ENCODE measurements around the gene OR13J1. TPM values are rescaled to one million over a fixed set of nuclear protein-coding genes. Genes with fewer than 3 reads are reported as not detected.

Gene OR13J1
- total and polyA plus RNA-seq, 2 experiments from 2014 or later = 0.15 TPM; not detected in 1

DNA sequence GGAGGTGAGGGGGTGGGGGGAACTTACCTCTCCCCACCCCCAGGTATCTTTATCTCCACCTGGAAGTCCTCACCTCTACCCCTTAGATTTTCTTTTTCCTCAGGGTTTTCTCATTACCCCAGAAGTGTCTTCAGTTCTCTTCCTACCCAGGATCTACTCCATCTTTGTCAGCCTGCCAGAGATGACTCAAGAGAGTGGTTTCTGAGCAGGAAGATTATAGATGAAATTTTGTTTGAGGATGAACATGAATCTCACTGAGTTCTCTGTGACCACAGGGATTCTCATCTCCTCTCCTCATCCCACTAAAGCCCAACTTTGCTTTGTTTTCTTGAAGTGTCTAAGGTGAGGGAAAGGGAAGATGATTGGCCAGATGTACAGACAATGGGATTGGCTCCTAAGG, 50.1 kb downstream of the OR13J1 start (continued):
- TF ChIP-seq, protein P1, sequence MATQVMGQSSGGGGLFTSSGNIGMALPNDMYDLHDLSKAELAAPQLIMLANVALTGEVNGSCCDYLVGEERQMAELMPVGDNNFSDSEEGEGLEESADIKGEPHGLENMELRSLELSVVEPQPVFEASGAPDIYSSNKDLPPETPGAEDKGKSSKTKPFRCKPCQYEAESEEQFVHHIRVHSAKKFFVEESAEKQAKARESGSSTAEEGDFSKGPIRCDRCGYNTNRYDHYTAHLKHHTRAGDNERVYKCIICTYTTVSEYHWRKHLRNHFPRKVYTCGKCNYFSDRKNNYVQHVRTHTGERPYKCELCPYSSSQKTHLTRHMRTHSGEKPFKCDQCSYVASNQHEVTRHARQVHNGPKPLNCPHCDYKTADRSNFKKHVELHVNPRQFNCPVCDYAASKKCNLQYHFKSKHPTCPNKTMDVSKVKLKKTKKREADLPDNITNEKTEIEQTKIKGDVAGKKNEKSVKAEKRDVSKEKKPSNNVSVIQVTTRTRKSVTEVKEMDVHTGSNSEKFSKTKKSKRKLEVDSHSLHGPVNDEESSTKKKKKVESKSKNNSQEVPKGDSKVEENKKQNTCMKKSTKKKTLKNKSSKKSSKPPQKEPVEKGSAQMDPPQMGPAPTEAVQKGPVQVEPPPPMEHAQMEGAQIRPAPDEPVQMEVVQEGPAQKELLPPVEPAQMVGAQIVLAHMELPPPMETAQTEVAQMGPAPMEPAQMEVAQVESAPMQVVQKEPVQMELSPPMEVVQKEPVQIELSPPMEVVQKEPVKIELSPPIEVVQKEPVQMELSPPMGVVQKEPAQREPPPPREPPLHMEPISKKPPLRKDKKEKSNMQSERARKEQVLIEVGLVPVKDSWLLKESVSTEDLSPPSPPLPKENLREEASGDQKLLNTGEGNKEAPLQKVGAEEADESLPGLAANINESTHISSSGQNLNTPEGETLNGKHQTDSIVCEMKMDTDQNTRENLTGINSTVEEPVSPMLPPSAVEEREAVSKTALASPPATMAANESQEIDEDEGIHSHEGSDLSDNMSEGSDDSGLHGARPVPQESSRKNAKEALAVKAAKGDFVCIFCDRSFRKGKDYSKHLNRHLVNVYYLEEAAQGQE (IDR thresholded peaks at IDR 0.05; ENCODE audit: unreplicated experiment) = no peak

Other genes with a start within 250 kb of the OR13J1 start
- gene SIT1, start 219.5 kb downstream of the OR13J1 start, total RNA-seq (2014; rRNA removed; shearing (Covaris generic)) = 14.7 and 16.4 TPM in 2 replicates
- gene SIT1, start 219.5 kb downstream of the OR13J1 start, polyA plus RNA-seq (2016; fragmentation: Nextera tagmentation; extraction: Ambion mirVana) = 13.2 TPM in 2 replicates
- 8,626 and 33,360 TPM in 2 replicates for gene RMRP, start 212.4 kb downstream of the OR13J1 start, total RNA-seq (2014; rRNA removed; shearing (Covaris generic))
- gene RMRP, start 212.4 kb downstream of the OR13J1 start, polyA plus RNA-seq (2016; fragmentation: Nextera tagmentation; extraction: Ambion mirVana) = 15.3 and 43.0 TPM in 2 replicates
- 2.4 and 6.9 TPM in 2 replicates for gene CCDC107, start 212.1 kb downstream of the OR13J1 start, total RNA-seq (2014; rRNA removed; shearing (Covaris generic))
- gene CCDC107, start 212.1 kb downstream of the OR13J1 start, polyA plus RNA-seq (2016; fragmentation: Nextera tagmentation; extraction: Ambion mirVana) = 18.4 and 20.8 TPM in 2 replicates
- 16.8 and 25.7 TPM in 2 replicates for gene ARHGEF39, start 205.2 kb downstream of the OR13J1 start, total RNA-seq (2014; rRNA removed; shearing (Covaris generic))
- gene ARHGEF39, start 205.2 kb downstream of the OR13J1 start, polyA plus RNA-seq (2016; fragmentation: Nextera tagmentation; extraction: Ambion mirVana) = 25.2 and 31.0 TPM in 2 replicates
- gene CA9, start 196.5 kb downstream of the OR13J1 start, total RNA-seq (2014; rRNA removed; shearing (Covaris generic)) = not detected in 2 replicates
- gene CA9, start 196.5 kb downstream of the OR13J1 start, polyA plus RNA-seq (2016; fragmentation: Nextera tagmentation; extraction: Ambion mirVana) = 1.1 and 2.2 TPM in 2 replicates
- 116 and 141 TPM in 2 replicates for gene TPM2, start 180.5 kb downstream of the OR13J1 start, total RNA-seq (2014; rRNA removed; shearing (Covaris generic))
- gene TPM2, start 180.5 kb downstream of the OR13J1 start, polyA plus RNA-seq (2016; fragmentation: Nextera tagmentation; extraction: Ambion mirVana) = 488 and 540 TPM in 2 replicates
- gene TLN1, start 138.2 kb downstream of the OR13J1 start, total RNA-seq (2014; rRNA removed; shearing (Covaris generic)) = 116 and 120 TPM in 2 replicates
- 21.5 and 26.0 TPM in 2 replicates for gene TLN1, start 138.2 kb downstream of the OR13J1 start, polyA plus RNA-seq (2016; fragmentation: Nextera tagmentation; extraction: Ambion mirVana)
- gene CREB3, start 137.7 kb downstream of the OR13J1 start, total RNA-seq (2014; rRNA removed; shearing (Covaris generic)) = 24.9 and 32.4 TPM in 2 replicates
- 19.2 and 20.3 TPM in 2 replicates for gene CREB3, start 137.7 kb downstream of the OR13J1 start, polyA plus RNA-seq (2016; fragmentation: Nextera tagmentation; extraction: Ambion mirVana)
- 80.1 and 80.2 TPM in 2 replicates for gene GBA2, start 121.2 kb downstream of the OR13J1 start, total RNA-seq (2014; rRNA removed; shearing (Covaris generic))
- 32.1 and 32.8 TPM in 2 replicates for gene GBA2, start 121.2 kb downstream of the OR13J1 start, polyA plus RNA-seq (2016; fragmentation: Nextera tagmentation; extraction: Ambion mirVana)
- 12.9 and 16.0 TPM in 2 replicates for gene RGP1, start 121.1 kb downstream of the OR13J1 start, total RNA-seq (2014; rRNA removed; shearing (Covaris generic))
- 2.7 and 2.8 TPM in 2 replicates for gene RGP1, start 121.1 kb downstream of the OR13J1 start, polyA plus RNA-seq (2016; fragmentation: Nextera tagmentation; extraction: Ambion mirVana)
- not detected in 2 replicates for gene MSMP, start 116.1 kb downstream of the OR13J1 start, total RNA-seq (2014; rRNA removed; shearing (Covaris generic))
- gene MSMP, start 116.1 kb downstream of the OR13J1 start, polyA plus RNA-seq (2016; fragmentation: Nextera tagmentation; extraction: Ambion mirVana) = 0.57 and 0.81 TPM in 2 replicates
- gene NPR2, start 78.8 kb downstream of the OR13J1 start, total RNA-seq (2014; rRNA removed; shearing (Covaris generic)) = 7.6 and 14.4 TPM in 2 replicates
- gene NPR2, start 78.8 kb downstream of the OR13J1 start, polyA plus RNA-seq (2016; fragmentation: Nextera tagmentation; extraction: Ambion mirVana) = 9.0 and 9.8 TPM in 2 replicates
- gene SPAG8, start 58.1 kb downstream of the OR13J1 start, total RNA-seq (2014; rRNA removed; shearing (Covaris generic)) = 0.45 TPM in 1 of 2 replicates, not detected in the other
- 0.17 and 0.45 TPM in 2 replicates for gene SPAG8, start 58.1 kb downstream of the OR13J1 start, polyA plus RNA-seq (2016; fragmentation: Nextera tagmentation; extraction: Ambion mirVana)
- gene HINT2, start 55.4 kb downstream of the OR13J1 start, total RNA-seq (2014; rRNA removed; shearing (Covaris generic)) = 20.9 and 23.8 TPM in 2 replicates
- gene HINT2, start 55.4 kb downstream of the OR13J1 start, polyA plus RNA-seq (2016; fragmentation: Nextera tagmentation; extraction: Ambion mirVana) = 69.9 and 74.5 TPM in 2 replicates
- gene FAM221B, start 41.7 kb downstream of the OR13J1 start, total RNA-seq (2014; rRNA removed; shearing (Covaris generic)) = not detected in 2 replicates
- 0.09 and 0.47 TPM in 2 replicates for gene FAM221B, start 41.7 kb downstream of the OR13J1 start, polyA plus RNA-seq (2016; fragmentation: Nextera tagmentation; extraction: Ambion mirVana)
- gene TMEM8B, start 41.2 kb downstream of the OR13J1 start, total RNA-seq (2014; rRNA removed; shearing (Covaris generic)) = 5.5 and 7.5 TPM in 2 replicates
- 3.6 and 4.2 TPM in 2 replicates for gene TMEM8B, start 41.2 kb downstream of the OR13J1 start, polyA plus RNA-seq (2016; fragmentation: Nextera tagmentation; extraction: Ambion mirVana)
- gene HRCT1, start 35.8 kb upstream of the OR13J1 start, total RNA-seq (2014; rRNA removed; shearing (Covaris generic)) = not detected in 2 replicates
- not detected in 2 replicates for gene HRCT1, start 35.8 kb upstream of the OR13J1 start, polyA plus RNA-seq (2016; fragmentation: Nextera tagmentation; extraction: Ambion mirVana)
- not detected in 2 replicates for gene SPAAR, start 39.1 kb upstream of the OR13J1 start, total RNA-seq (2014; rRNA removed; shearing (Covaris generic))
- gene SPAAR, start 39.1 kb upstream of the OR13J1 start, polyA plus RNA-seq (2016; fragmentation: Nextera tagmentation; extraction: Ambion mirVana) = 0.17 TPM in 1 of 2 replicates, not detected in the other
- gene OR2S2, start 87.8 kb upstream of the OR13J1 start, total RNA-seq (2014; rRNA removed; shearing (Covaris generic)) = not detected in 2 replicates
- gene OR2S2, start 87.8 kb upstream of the OR13J1 start, polyA plus RNA-seq (2016; fragmentation: Nextera tagmentation; extraction: Ambion mirVana) = not detected in 2 replicates
- gene RECK, start 166.5 kb upstream of the OR13J1 start, total RNA-seq (2014; rRNA removed; shearing (Covaris generic)) = 8.1 and 8.6 TPM in 2 replicates
- gene RECK, start 166.5 kb upstream of the OR13J1 start, polyA plus RNA-seq (2016; fragmentation: Nextera tagmentation; extraction: Ambion mirVana) = 11.3 and 11.6 TPM in 2 replicates

Measured in GM23338 (cell line).